Suprapubic skin (tissue), 4 donors: ENCODE data around the gene CBL. TPM values are rescaled to one million over a fixed set of nuclear protein-coding genes. Genes with fewer than 3 reads are reported as not detected.

ENCODE experiments used
- DNase-seq, 2 donors: peaks; one replicate each; pipeline ENCODE4 v3.0.0-alpha.2; 2019; ENCODE audit warnings: low spot score in 2 of 2
- H3K27ac ChIP-seq: fragments of 200-600 bp; sonication (generic); one replicate; pipeline ENCODE4 v1.5.1; 2019
- H3K27me3 ChIP-seq: fragments of 200-600 bp; sonication (generic); one replicate; pipeline ENCODE4 v1.5.1; 2019
- H3K36me3 ChIP-seq: fragments of 200-600 bp; sonication (generic); one replicate; pipeline ENCODE4 v1.5.1; 2019
- H3K4me1 ChIP-seq: fragments of 200-600 bp; sonication (generic); one replicate; pipeline ENCODE4 v1.5.1; 2019
- H3K4me3 ChIP-seq: fragments of 200-600 bp; sonication (generic); one replicate; pipeline ENCODE4 v1.5.1; 2019; ENCODE audit warnings: mild to moderate bottlenecking
- H3K9me3 ChIP-seq: fragments of 200-600 bp; sonication (generic); one replicate; pipeline ENCODE4 v1.5.1; 2019
- CTCF ChIP-seq, 2 donors: fragments of 200-600 bp in 1 of 2; fragments of 450-650 bp in 1 of 2; sonication (generic) in 1 of 2; IDR thresholded peaks; one replicate each; pipeline ENCODE4 v1.5.1; 2016 to 2019; ENCODE audit warnings: antibody characterized with exemption in 2 of 2, mild to moderate bottlenecking in 1 of 2, moderate library complexity in 1 of 2
- EP300 ChIP-seq: sonication (generic); formaldehyde crosslinking; IDR thresholded peaks from one replicate; pipeline ENCODE4 v1.6.1; 2017; ENCODE audit warnings: antibody characterized with exemption
- POLR2A ChIP-seq, 2 donors: fragments of 450-650 bp; IDR thresholded peaks; one replicate each; pipeline ENCODE4 v1.6.1; 2017; ENCODE audit warnings: antibody characterized with exemption in 2 of 2, mild to moderate bottlenecking in 2 of 2, moderate library complexity in 2 of 2
- POLR2AphosphoS5 ChIP-seq, 3 donors: sonication (generic); formaldehyde crosslinking; IDR thresholded peaks; one replicate each; pipeline ENCODE4 v1.6.1; 2017; ENCODE audit warnings: antibody characterized with exemption in 3 of 3
- WGBS: methylation state at CpG from one replicate; pipeline ENCODE4 v1.1.5; 2018; 5-methylcytosine and 5-hydroxymethylcytosine counted together
- total RNA-seq, 4 donors: library from RNA; depleted of rRNA; stranded (reverse); fragments of >200 nt; gene quantifications; one replicate each; pipeline ENCODE4 v1.1.0, GENCODE V29; 2016

Gene CBL
- total RNA-seq, 4 donors from 2014 or later: 13.2 to 17.4 (median 17.2) TPM

GRCh38 chr11:119355091-119355843 lies 149.1 kb downstream of the CBL start:
- TF ChIP-seq POLR2A (IDR thresholded peaks at IDR 0.05): no peak
- no peak for TF ChIP-seq CTCF (IDR thresholded peaks at IDR 0.05)
- TF ChIP-seq POLR2AphosphoS5 (IDR thresholded peaks at IDR 0.05): no peak
- no peak for TF ChIP-seq EP300
- 67% methylated on average over 9 of the region's 9 CpGs for WGBS
- H3K4me1 ChIP-seq: peaks cover 22% of the 10 kb centered on the region

GRCh38 chr11:119356349-119357031 lies 150.4 kb downstream of the CBL start:
- no peaks in the 10 kb centered on the region for H3K36me3 ChIP-seq
- no peak overlapping the region for H3K27ac ChIP-seq
- no peaks in the 10 kb centered on the region for H3K27me3 ChIP-seq
- WGBS: 0% methylated on average over 39 of the region's 54 CpGs
- peak overlapping the region; percentile 57 for H3K4me3 ChIP-seq
- no peaks in the 10 kb centered on the region for H3K9me3 ChIP-seq
- peak; percentile 73 to 92 for DNase-seq
- no peak for TF ChIP-seq POLR2AphosphoS5 (IDR thresholded peaks at IDR 0.05)
- TF ChIP-seq POLR2A (IDR thresholded peaks at IDR 0.05): no peak
- no peak for TF ChIP-seq EP300
- TF ChIP-seq CTCF (IDR thresholded peaks at IDR 0.05): peak; percentile 57 to 92
- peaks cover 31% of the 10 kb centered on the region for H3K4me1 ChIP-seq

More at GRCh38 chr11:119355091-119355843, 149.1 kb downstream of the CBL start:
- peak in 1 of 2 donors; percentile 37 for DNase-seq
- H3K36me3 ChIP-seq: no peaks in the 10 kb centered on the region
- H3K4me3 ChIP-seq: no peak overlapping the region
- no peaks in the 10 kb centered on the region for H3K9me3 ChIP-seq
- no peak overlapping the region for H3K27ac ChIP-seq
- no peaks in the 10 kb centered on the region for H3K27me3 ChIP-seq

GRCh38 chr11:119357074-119357473 lies 150.9 kb downstream of the CBL start:
- no peak overlapping the region for H3K27ac ChIP-seq
- WGBS: 55% methylated on average over 10 of the region's 13 CpGs

More at GRCh38 chr11:119357074-119357473, 150.9 kb downstream of the CBL start:
- Histone ChIP-seq H3K9me3 (no peaks in the 10 kb centered on the region), H3K27me3 (no peaks in the 10 kb centered on the region), H3K36me3 (no peaks in the 10 kb centered on the region), H3K4me3 (peak overlapping the region; percentile 57), H3K4me1 (peaks cover 37% of the 10 kb centered on the region)
- DNase-seq: no peak
- no peak for TF ChIP-seq POLR2A (IDR thresholded peaks at IDR 0.05)
- no peak for TF ChIP-seq EP300
- no peak for TF ChIP-seq POLR2AphosphoS5 (IDR thresholded peaks at IDR 0.05)
- no peak for TF ChIP-seq CTCF (IDR thresholded peaks at IDR 0.05)

Other genes with a start within 250 kb of the CBL start
- gene FOXR1, start 234.6 kb upstream of the CBL start, total RNA-seq: not detected
- 100 to 1,000 TPM in 1 of 4 donors, 10 to 100 TPM in 3; 26.0 to 136 (median 49.8) TPM for gene CENATAC, start 208.2 kb upstream of the CBL start, total RNA-seq
- gene RPS25, start 188.0 kb upstream of the CBL start, total RNA-seq: 1,000 to 10,000 TPM; 1,926 to 3,368 (median 2,381) TPM
- gene TRAPPC4, start 187.6 kb upstream of the CBL start, total RNA-seq: 10 to 100 TPM; 56.9 to 75.0 (median 63.9) TPM
- 10 to 100 TPM; 17.8 to 24.5 (median 20.5) TPM for gene SLC37A4, start 175.5 kb upstream of the CBL start, total RNA-seq
- 10 to 100 TPM; 26.2 to 50.7 (median 46.2) TPM for gene HYOU1, start 149.1 kb upstream of the CBL start, total RNA-seq
- 10 to 100 TPM; 37.2 to 57.2 (median 47.9) TPM for gene VPS11, start 138.5 kb upstream of the CBL start, total RNA-seq
- gene HMBS, start 121.5 kb upstream of the CBL start, total RNA-seq: 10 to 100 TPM in 3 of 4 donors, 1 to 10 TPM in 1; 5.2 to 18.4 (median 13.3) TPM
- 10 to 100 TPM; 21.2 to 32.2 (median 26.9) TPM for gene DPAGT1, start 104.5 kb upstream of the CBL start, total RNA-seq
- gene C2CD2L, start 99.0 kb upstream of the CBL start, total RNA-seq: 10 to 100 TPM; 20.1 to 25.9 (median 21.5) TPM
- 10 to 100 TPM; 16.1 to 45.1 (median 26.7) TPM for gene HINFP, start 84.8 kb upstream of the CBL start, total RNA-seq
- 1 to 10 TPM in 2 of 4 donors, under 1 TPM in 2; 0.26 to 1.6 (median 0.73) TPM for gene ABCG4, start 57.3 kb upstream of the CBL start, total RNA-seq
- 10 to 100 TPM; 20.7 to 31.5 (median 30.4) TPM for gene NLRX1, start 37.6 kb upstream of the CBL start, total RNA-seq
- gene NHERF4, start 20.9 kb upstream of the CBL start, total RNA-seq: 1 to 10 TPM in 1 of 4 donors, under 1 TPM in 2, not detected in 1; 0.68 to 1.1 (median 0.87) TPM
- 100 to 1,000 TPM; 104 to 163 (median 124) TPM for gene MCAM, start 110.8 kb downstream of the CBL start, total RNA-seq
- 10 to 100 TPM; 13.3 to 21.4 (median 15.4) TPM for gene RNF26, start 128.2 kb downstream of the CBL start, total RNA-seq
- 1 to 10 TPM; 3.7 to 9.8 (median 4.9) TPM for gene C1QTNF5, start 134.5 kb downstream of the CBL start, total RNA-seq
- gene MFRP, start 140.4 kb downstream of the CBL start, total RNA-seq: under 1 TPM in 1 of 4 donors, not detected in 3; 0.11 TPM
- 10 to 100 TPM in 3 of 4 donors, 1 to 10 TPM in 1; 5.9 to 25.4 (median 15.2) TPM for gene USP2, start 175.4 kb downstream of the CBL start, total RNA-seq
- 10 to 100 TPM in 1 of 4 donors, 1 to 10 TPM in 3; 3.5 to 18.8 (median 6.9) TPM for gene THY1, start 216.8 kb downstream of the CBL start, total RNA-seq